Neutrophil (primary cell): ENCODE data around the gene LGALS7.
"Not testable (repeated sequence)": the region's sequence is repeated elsewhere in the genome, so short reads cannot be mapped to it uniquely, and the experiment has no call there.

Experiments used
- H3K27ac ChIP-seq: fragments of 200-600 bp; sonication (generic); 2 replicates; pipeline ENCODE4 v1.5.1; 2016; ENCODE audit warnings: mild to moderate bottlenecking, moderate library complexity
- H3K27me3 ChIP-seq: fragments of 200-600 bp; sonication (generic); 2 replicates; pipeline ENCODE4 v1.6.0; 2016; ENCODE audit warnings: mild to moderate bottlenecking
- H3K36me3 ChIP-seq: fragments of 200-600 bp; sonication (generic); 2 replicates; pipeline ENCODE4 v1.5.1; 2017
- H3K4me1 ChIP-seq, 2 experiments: fragments of 200-600 bp in 1 of 2; sonication (generic) in 1 of 2; 1 replicate in 1 of 2; 2 replicates in 1 of 2; pipeline versions ENCODE4 v1.5.1 to v1.6.1; 2013 to 2016; ENCODE audit warnings: low read depth in 1 of 2, low read length in 1 of 2, mild to moderate bottlenecking in 1 of 2, moderate library complexity in 1 of 2; ENCODE audit not compliant: control insufficient read depth in 1 of 2, insufficient read depth in 1 of 2
- H3K4me3 ChIP-seq, 2 experiments: fragments of 200-600 bp in 1 of 2; sonication (generic) in 1 of 2; 1 replicate in 1 of 2; 2 replicates in 1 of 2; pipeline ENCODE4 v1.5.1; 2013 to 2016; ENCODE audit warnings: low read depth in 1 of 2, low read length in 1 of 2, mild to moderate bottlenecking in 1 of 2, moderate library complexity in 1 of 2
- H3K9me3 ChIP-seq: fragments of 200-600 bp; sonication (generic); 2 replicates; pipeline ENCODE4 v1.5.1; 2016
- CTCF ChIP-seq: fragments of 200-600 bp; sonication (generic); IDR thresholded peaks from 2 replicates; pipeline ENCODE4 v1.5.1; 2016; ENCODE audit warnings: antibody characterized with exemption

Gene LGALS7

GRCh38 chr19:38780443-38780842 is 7.1 kb upstream of the LGALS7 start:
- H3K27me3 ChIP-seq: peaks cover 20% of the 10 kb centered on the region
- no peak for TF ChIP-seq CTCF

GRCh38 chr19:38778733-38779132 is 5.4 kb upstream of the LGALS7 start:
- H3K27ac ChIP-seq: no peak overlapping the region
- H3K4me1 ChIP-seq: no peaks in the 10 kb centered on the region
- H3K9me3 ChIP-seq: no peaks in the 10 kb centered on the region
- H3K27me3 ChIP-seq: peaks cover 20% of the 10 kb centered on the region
- H3K36me3 ChIP-seq: no peaks in the 10 kb centered on the region
- H3K4me3 ChIP-seq: no peak overlapping the region
- no peak for TF ChIP-seq CTCF

More at GRCh38 chr19:38780443-38780842, 7.1 kb upstream of the LGALS7 start:
- Histone ChIP-seq H3K9me3 (no peaks in the 10 kb centered on the region), H3K27ac (no peak overlapping the region), H3K36me3 (no peaks in the 10 kb centered on the region), H3K4me3 (no peak overlapping the region), H3K4me1 (no peaks in the 10 kb centered on the region)

- H3K36me3 ChIP-seq: no peaks in the 10 kb centered on the region
- no peak for TF ChIP-seq CTCF
- no peak overlapping the region for H3K4me3 ChIP-seq
- peaks cover 4 to 8% of the 10 kb centered on the region in 2 experiments for H3K4me1 ChIP-seq
- no peaks in the 10 kb centered on the region for H3K9me3 ChIP-seq
- no peak overlapping the region for H3K27ac ChIP-seq
- H3K27me3 ChIP-seq: peaks cover 5% of the 10 kb centered on the region
These were observed 1.0 kb upstream of the LGALS7 start for GRCh38 chr19:38774181-38774950.

GRCh38 chr19:38771569-38771968 is 1.7 kb downstream of the LGALS7 start:
- not testable (repeated sequence) for H3K27ac ChIP-seq, H3K4me1 ChIP-seq, H3K9me3 ChIP-seq, H3K4me3 ChIP-seq, H3K27me3 ChIP-seq, H3K36me3 ChIP-seq

GRCh38 chr19:38770949-38771275 is 2.4 kb downstream of the LGALS7 start:
- not testable (repeated sequence) for H3K27ac ChIP-seq, H3K27me3 ChIP-seq, H3K9me3 ChIP-seq, H3K4me1 ChIP-seq, H3K4me3 ChIP-seq, H3K36me3 ChIP-seq

- not testable (repeated sequence) for H3K27ac ChIP-seq, H3K36me3 ChIP-seq, H3K9me3 ChIP-seq, H3K4me1 ChIP-seq, H3K27me3 ChIP-seq
- peak overlapping the region; percentile 70 to 78 for H3K4me3 ChIP-seq
These were observed 2.9 kb downstream of the LGALS7 start for GRCh38 chr19:38770228-38770948.

GRCh38 chr19:38769635-38770211 is 3.6 kb downstream of the LGALS7 start:
- peak; percentile 96 for TF ChIP-seq CTCF
- H3K27me3 ChIP-seq: peaks cover 5% of the 10 kb centered on the region
- H3K27ac ChIP-seq: peak overlapping the region; percentile 16
- H3K4me3 ChIP-seq: peak overlapping the region; percentile 70 to 78
- peaks cover 4 to 9% of the 10 kb centered on the region in 2 experiments for H3K4me1 ChIP-seq
- no peaks in the 10 kb centered on the region for H3K9me3 ChIP-seq
- no peaks in the 10 kb centered on the region for H3K36me3 ChIP-seq
